Neutrophil (primary cell): ENCODE results near the gene KCNB1.

ENCODE experiments used
- H3K27ac ChIP-seq: fragments of 200-600 bp; sonication (generic); 2 replicates; pipeline ENCODE4 v1.5.1; 2016; ENCODE audit warnings: mild to moderate bottlenecking, moderate library complexity
- H3K27me3 ChIP-seq: fragments of 200-600 bp; sonication (generic); 2 replicates; pipeline ENCODE4 v1.6.0; 2016; ENCODE audit warnings: mild to moderate bottlenecking
- H3K36me3 ChIP-seq: fragments of 200-600 bp; sonication (generic); 2 replicates; pipeline ENCODE4 v1.5.1; 2017
- H3K4me1 ChIP-seq, 2 experiments: fragments of 200-600 bp in 1 of 2; sonication (generic) in 1 of 2; 1 replicate in 1 of 2; 2 replicates in 1 of 2; pipeline versions ENCODE4 v1.5.1 to v1.6.1; 2013 to 2016; ENCODE audit warnings: low read depth in 1 of 2, low read length in 1 of 2, mild to moderate bottlenecking in 1 of 2, moderate library complexity in 1 of 2; ENCODE audit not compliant: control insufficient read depth in 1 of 2, insufficient read depth in 1 of 2
- H3K4me3 ChIP-seq, 2 experiments: fragments of 200-600 bp in 1 of 2; sonication (generic) in 1 of 2; 1 replicate in 1 of 2; 2 replicates in 1 of 2; pipeline ENCODE4 v1.5.1; 2013 to 2016; ENCODE audit warnings: low read depth in 1 of 2, low read length in 1 of 2, mild to moderate bottlenecking in 1 of 2, moderate library complexity in 1 of 2
- H3K9me3 ChIP-seq: fragments of 200-600 bp; sonication (generic); 2 replicates; pipeline ENCODE4 v1.5.1; 2016
- CTCF ChIP-seq: fragments of 200-600 bp; sonication (generic); IDR thresholded peaks from 2 replicates; pipeline ENCODE4 v1.5.1; 2016; ENCODE audit warnings: antibody characterized with exemption

KCNB1 gene

GRCh38 chr20:49483018-49483695 lies 689 bp upstream of the KCNB1 start:
- no peaks in the 10 kb centered on the region for H3K36me3 ChIP-seq
- H3K27ac ChIP-seq: no peak overlapping the region
- no peaks in the 10 kb centered on the region for H3K9me3 ChIP-seq
- H3K27me3 ChIP-seq: peaks cover 100% of the 10 kb centered on the region
- no peak for TF ChIP-seq CTCF
- no peak overlapping the region for H3K4me3 ChIP-seq
- peaks cover 0 to 3% of the 10 kb centered on the region in 2 experiments for H3K4me1 ChIP-seq

- H3K9me3 ChIP-seq: no peaks in the 10 kb centered on the region
- peaks cover 100% of the 10 kb centered on the region for H3K27me3 ChIP-seq
- H3K27ac ChIP-seq: no peak overlapping the region
- no peak overlapping the region for H3K4me3 ChIP-seq
- peaks cover 0 to 3% of the 10 kb centered on the region in 2 experiments for H3K4me1 ChIP-seq
- H3K36me3 ChIP-seq: no peaks in the 10 kb centered on the region
- no peak for TF ChIP-seq CTCF
These were observed 295 bp downstream of the KCNB1 start for GRCh38 chr20:49482173-49482572.

- Histone ChIP-seq H3K4me3 (no peak overlapping the region), H3K4me1 (peaks cover 0 to 3% of the 10 kb centered on the region in 2 experiments), H3K36me3 (no peaks in the 10 kb centered on the region), H3K27me3 (peaks cover 99% of the 10 kb centered on the region), H3K9me3 (no peaks in the 10 kb centered on the region), H3K27ac (no peak overlapping the region)
- TF ChIP-seq CTCF: no peak
These were observed 1.4 kb downstream of the KCNB1 start for GRCh38 chr20:49481116-49481515.

- Histone ChIP-seq H3K36me3 (no peaks in the 10 kb centered on the region), H3K4me3 (no peak overlapping the region), H3K27ac (no peak overlapping the region), H3K27me3 (peaks cover 99% of the 10 kb centered on the region), H3K9me3 (no peaks in the 10 kb centered on the region), H3K4me1 (peaks cover 0 to 3% of the 10 kb centered on the region in 2 experiments)
- no peak for TF ChIP-seq CTCF
These were observed 2.2 kb downstream of the KCNB1 start for GRCh38 chr20:49480236-49480635.

GRCh38 chr20:49479785-49480184 lies 2.7 kb downstream of the KCNB1 start:
- Histone ChIP-seq H3K4me3 (no peak overlapping the region), H3K36me3 (no peaks in the 10 kb centered on the region), H3K9me3 (no peaks in the 10 kb centered on the region), H3K4me1 (peaks cover 0 to 3% of the 10 kb centered on the region in 2 experiments), H3K27ac (no peak overlapping the region), H3K27me3 (peaks cover 99% of the 10 kb centered on the region)
- TF ChIP-seq CTCF: no peak
